GM19023 (cell line): ENCODE data around the gene TNFRSF25.

Experiments used
- ATAC-seq: cut with Tn5 transposase; IDR thresholded peaks from one replicate; pipeline ENCODE4 v1.9.1; 2021; ENCODE audit warnings: mild to moderate bottlenecking, moderate library complexity; ENCODE audit not compliant: unreplicated experiment

TNFRSF25 gene

GRCh38 chr1:6488602-6489382 lies 22.8 kb upstream of the TNFRSF25 start:
- ATAC-seq = no peak

- no peak for ATAC-seq
These were observed 22.0 kb upstream of the TNFRSF25 start for GRCh38 chr1:6487804-6488484.

- no peak for ATAC-seq
These were observed 20.5 kb upstream of the TNFRSF25 start for GRCh38 chr1:6486433-6487011.

- ATAC-seq = no peak
These were observed 19.5 kb upstream of the TNFRSF25 start for GRCh38 chr1:6485168-6486101.

GRCh38 chr1:6484826-6485167 lies 18.8 kb upstream of the TNFRSF25 start:
- no peak for ATAC-seq

GRCh38 chr1:6483761-6484117 lies 17.8 kb upstream of the TNFRSF25 start:
- ATAC-seq = no peak

GRCh38 chr1:6483017-6483760 lies 17.2 kb upstream of the TNFRSF25 start:
- ATAC-seq = no peak

GRCh38 chr1:6481820-6482219 lies 15.8 kb upstream of the TNFRSF25 start:
- ATAC-seq = no peak

GRCh38 chr1:6477039-6477820 lies 11.3 kb upstream of the TNFRSF25 start:
- ATAC-seq = no peak

GRCh38 chr1:6476483-6476882 lies 10.5 kb upstream of the TNFRSF25 start:
- ATAC-seq = no peak

- peak; percentile 55 for ATAC-seq
These were observed 9.6 kb upstream of the TNFRSF25 start for GRCh38 chr1:6475381-6476133.

- ATAC-seq = no peak
These were observed 8.9 kb upstream of the TNFRSF25 start for GRCh38 chr1:6474815-6475282.

GRCh38 chr1:6473974-6474814 lies 8.2 kb upstream of the TNFRSF25 start:
- ATAC-seq = no peak

- ATAC-seq = no peak
These were observed 7.2 kb upstream of the TNFRSF25 start for GRCh38 chr1:6473156-6473555.

- no peak for ATAC-seq
These were observed 6.4 kb upstream of the TNFRSF25 start for GRCh38 chr1:6472391-6472790.

- no peak for ATAC-seq
These were observed 6.0 kb upstream of the TNFRSF25 start for GRCh38 chr1:6471970-6472368.

- ATAC-seq = no peak
These were observed 5.4 kb upstream of the TNFRSF25 start for GRCh38 chr1:6471086-6471969.
